Rectal smooth muscle tissue (tissue), 1 donor: ENCODE measurements around the gene IGF1R.

ENCODE experiments used
- H3K27ac ChIP-seq: one replicate; pipeline ENCODE4 v1.7.0; 2013; ENCODE audit warnings: low read depth, low read length, inconsistent platforms
- H3K27me3 ChIP-seq: one replicate; pipeline ENCODE4 v1.7.0; 2013; ENCODE audit warnings: low read length; ENCODE audit not compliant: control insufficient read depth, insufficient read depth
- H3K36me3 ChIP-seq: one replicate; pipeline ENCODE4 v1.7.0; 2013; ENCODE audit warnings: low read length; ENCODE audit not compliant: control insufficient read depth, insufficient read depth
- H3K4me1 ChIP-seq: one replicate; pipeline ENCODE4 v1.7.0; 2013; ENCODE audit warnings: low read length; ENCODE audit not compliant: control insufficient read depth, insufficient read depth
- H3K4me3 ChIP-seq: one replicate; pipeline ENCODE4 v1.7.0; 2013; ENCODE audit warnings: low read length
- H3K9ac ChIP-seq: one replicate; pipeline ENCODE4 v1.7.0; 2013; ENCODE audit warnings: low read length

The IGF1R gene

DNA sequence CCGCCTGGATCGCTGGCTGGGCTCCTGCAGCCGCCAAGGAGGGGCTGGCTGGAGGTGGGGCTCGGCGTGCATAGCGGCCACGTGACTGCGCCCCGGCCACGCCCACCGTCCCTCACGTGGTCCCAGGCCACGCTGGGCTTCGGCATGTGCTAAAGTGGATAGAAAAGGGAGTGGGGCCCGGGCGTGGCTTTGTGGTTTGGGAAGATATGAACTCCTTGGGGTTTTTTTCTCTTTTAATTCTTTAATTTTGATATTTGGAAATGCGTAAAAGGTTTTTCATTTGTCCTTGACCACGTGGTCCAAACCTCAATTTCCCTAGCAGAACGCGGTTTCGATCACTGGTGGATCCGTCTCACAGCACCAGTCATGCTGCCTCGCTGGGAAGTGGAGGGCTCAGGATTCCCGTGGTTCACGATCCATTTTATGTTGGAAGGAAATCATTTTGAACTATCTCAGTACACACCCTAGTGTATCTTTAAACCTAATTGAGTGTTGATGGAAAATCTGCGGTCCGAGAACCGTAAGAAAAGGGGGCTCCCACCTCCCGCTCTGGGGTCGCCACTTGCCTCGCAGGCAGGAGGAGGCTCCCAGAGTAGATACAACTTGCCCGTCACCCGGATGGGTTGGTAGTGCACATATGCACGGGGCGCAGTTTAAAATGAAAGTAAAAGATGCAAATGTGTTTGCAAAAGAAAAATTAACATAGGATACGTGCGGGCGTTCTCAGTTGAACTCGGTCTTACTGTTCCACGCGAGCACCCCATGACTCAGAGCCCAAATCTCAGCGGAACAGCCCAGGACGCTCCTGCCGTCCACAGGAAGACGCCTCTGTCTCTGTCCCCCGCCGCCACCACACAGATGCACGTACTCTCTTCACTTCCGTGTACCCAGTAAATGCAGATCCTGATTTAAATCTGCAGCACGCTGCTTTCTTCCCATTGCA is 217.3 kb downstream of the IGF1R start:
- H3K36me3 ChIP-seq, result no peaks in the 10 kb centered on the region
- no peaks in the 10 kb centered on the region for H3K4me1 ChIP-seq
- no peak overlapping the region for H3K9ac ChIP-seq
- no peaks in the 10 kb centered on the region for H3K27me3 ChIP-seq
- H3K27ac ChIP-seq, result peak overlapping the region; percentile 55
- peak overlapping the region; percentile 67 for H3K4me3 ChIP-seq

DNA sequence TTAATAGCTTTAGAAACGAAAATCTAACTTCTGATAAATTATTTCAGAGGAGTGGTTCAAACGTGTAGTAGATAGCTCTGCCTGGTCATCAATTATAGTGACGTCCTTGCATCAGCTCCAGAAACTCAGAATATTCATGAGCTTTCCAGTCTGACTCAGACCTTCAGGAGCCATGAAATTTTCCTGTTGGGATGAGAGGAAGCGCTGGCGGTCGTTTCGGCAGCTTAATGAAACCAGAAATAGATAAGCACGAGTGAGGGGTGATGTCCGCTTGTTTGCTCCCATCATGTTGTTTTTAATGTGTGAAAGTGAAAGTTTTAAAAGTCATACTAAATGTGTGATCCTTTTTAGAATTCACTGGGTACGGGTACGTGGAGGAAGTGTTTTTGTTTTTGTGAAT is 218.2 kb downstream of the IGF1R start:
- Histone ChIP-seq H3K4me3 (peak overlapping the region; percentile 67), H3K9ac (no peak overlapping the region)

DNA sequence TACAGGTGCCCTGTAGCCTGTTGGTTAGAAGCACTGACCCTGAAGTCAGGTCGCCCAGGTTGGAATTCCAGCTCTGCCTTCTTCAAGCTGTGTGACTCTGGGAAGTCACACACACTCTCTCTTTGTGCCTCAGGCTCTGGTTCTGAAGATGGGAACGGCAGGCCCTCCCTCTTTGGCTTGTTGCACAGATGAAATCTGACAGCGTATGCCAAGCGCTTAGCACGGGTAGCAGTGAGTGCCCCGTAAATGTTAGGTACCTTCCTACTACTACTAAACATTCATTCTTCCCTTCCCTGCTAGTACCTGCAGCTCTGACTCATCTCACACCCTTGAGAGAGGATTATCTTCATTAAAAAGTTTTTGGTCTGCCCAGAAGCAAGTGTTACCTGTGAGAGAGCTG is 220.2 kb downstream of the IGF1R start:
- Histone ChIP-seq H3K4me3 (no peak overlapping the region), H3K4me1 (peaks cover 8% of the 10 kb centered on the region), H3K27me3 (no peaks in the 10 kb centered on the region), H3K36me3 (no peaks in the 10 kb centered on the region), H3K9ac (no peak overlapping the region), H3K27ac (no peak overlapping the region)

More for the DNA sequence above, 218.2 kb downstream of the IGF1R start:
- no peaks in the 10 kb centered on the region for H3K27me3 ChIP-seq
- no peaks in the 10 kb centered on the region for H3K4me1 ChIP-seq
- peak overlapping the region; percentile 55 for H3K27ac ChIP-seq
- no peaks in the 10 kb centered on the region for H3K36me3 ChIP-seq

DNA sequence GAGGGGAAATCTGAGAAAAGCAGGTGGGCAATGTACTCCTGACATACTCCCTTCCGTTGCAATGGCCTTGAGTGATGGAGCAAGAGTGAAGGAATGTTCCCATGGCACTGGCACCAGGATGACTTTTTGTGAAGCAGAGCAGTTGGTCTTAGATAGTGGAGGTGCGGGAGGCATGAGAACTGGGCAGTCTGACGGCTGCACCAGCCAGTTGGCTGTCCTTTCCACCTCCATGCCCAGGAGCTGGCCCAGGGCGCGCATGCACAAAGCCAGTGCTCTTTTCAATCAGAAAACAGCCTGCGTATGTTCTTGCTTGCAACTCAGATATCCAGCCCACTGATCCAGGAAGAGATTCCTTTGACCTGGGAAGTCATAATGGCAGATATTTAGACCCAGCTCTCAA is 222.4 kb downstream of the IGF1R start:
- Histone ChIP-seq H3K9ac (no peak overlapping the region), H3K4me1 (peaks cover 26% of the 10 kb centered on the region), H3K4me3 (no peak overlapping the region), H3K36me3 (no peaks in the 10 kb centered on the region), H3K27me3 (no peaks in the 10 kb centered on the region), H3K27ac (no peak overlapping the region)

DNA sequence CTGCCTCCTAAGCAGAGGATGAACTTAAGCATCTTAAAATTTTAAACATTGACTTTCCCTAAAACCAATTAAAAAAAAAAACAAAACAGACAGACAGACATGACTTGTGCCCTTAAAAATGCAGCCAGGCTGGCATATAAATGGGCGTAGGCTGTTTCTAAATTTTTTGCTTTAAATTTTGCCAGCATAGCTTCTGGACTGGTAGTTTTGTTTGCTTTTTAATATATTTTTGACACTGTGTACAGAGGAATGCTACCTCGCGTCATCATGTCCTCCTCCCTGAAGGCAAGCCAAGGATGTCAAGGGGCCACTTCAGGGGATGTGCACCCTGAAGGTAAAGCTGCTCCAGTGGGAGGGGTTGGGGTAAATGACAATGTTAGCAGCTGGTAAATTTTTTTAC is 224.4 kb downstream of the IGF1R start:
- Histone ChIP-seq H3K36me3 (no peaks in the 10 kb centered on the region), H3K27ac (no peak overlapping the region), H3K4me1 (peaks cover 37% of the 10 kb centered on the region), H3K9ac (no peak overlapping the region), H3K27me3 (no peaks in the 10 kb centered on the region), H3K4me3 (no peak overlapping the region)

DNA sequence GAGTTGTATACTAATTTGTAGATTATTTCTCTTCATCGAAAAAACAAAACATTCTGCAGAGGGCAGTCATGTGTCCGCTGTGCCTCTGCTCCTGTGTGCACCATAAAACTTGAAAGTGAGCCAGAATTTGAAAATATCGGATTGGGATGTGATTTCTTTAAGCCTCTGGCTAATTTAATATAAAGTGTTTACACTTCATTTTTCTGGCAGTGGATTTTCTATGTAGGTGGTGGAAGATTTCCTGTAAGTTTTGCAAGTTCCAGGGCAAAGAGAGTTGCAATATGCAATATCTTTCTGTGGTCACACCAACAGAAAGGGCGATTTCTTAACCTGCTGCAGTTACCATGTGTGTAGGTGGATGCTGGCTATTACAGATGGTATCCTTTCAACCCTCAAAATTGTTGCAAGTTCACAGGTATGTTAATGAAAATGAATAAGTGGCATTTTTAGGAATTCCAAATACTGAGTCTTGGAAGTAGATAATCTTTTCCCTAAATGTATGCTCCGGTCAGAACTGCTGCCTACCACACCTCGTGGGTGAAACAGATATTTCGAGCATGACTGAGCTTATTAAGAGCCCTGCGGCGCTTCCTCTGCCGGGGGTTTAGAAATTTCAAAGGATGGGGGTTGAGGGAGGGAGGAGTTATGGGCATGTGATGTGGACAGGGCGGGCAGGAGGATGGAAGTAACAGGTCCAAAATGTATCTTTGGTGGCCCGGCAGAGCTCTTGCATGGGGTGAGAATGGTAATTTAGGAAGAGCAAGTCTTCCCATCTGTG is 225.3 kb downstream of the IGF1R start:
- peak overlapping the region; percentile 14 for H3K4me3 ChIP-seq

DNA sequence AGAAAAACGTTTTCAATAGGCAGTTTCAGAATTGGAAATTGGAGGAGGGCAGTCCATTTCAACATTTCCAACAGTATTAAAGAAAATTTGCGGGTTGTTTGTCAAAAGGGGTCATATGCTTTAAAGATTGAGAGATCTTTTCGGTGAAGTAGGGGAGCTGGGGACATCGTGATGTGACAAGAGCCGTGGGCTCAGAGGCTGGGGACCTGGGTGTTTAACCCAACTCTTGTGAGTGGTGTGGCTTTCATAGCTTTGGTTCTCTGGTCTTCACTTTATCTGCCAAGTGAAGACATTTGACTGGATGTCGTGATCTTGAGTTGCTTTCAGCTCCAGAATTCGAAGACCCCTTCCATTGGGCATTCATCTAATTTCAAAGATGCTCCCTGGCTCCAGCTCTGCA is 226.0 kb downstream of the IGF1R start:
- H3K4me3 ChIP-seq, result no peak overlapping the region
- H3K27ac ChIP-seq, result no peak overlapping the region

More for the DNA sequence above, 225.3 kb downstream of the IGF1R start:
- Histone ChIP-seq H3K27ac (peak overlapping the region; percentile 21), H3K4me1 (peaks cover 43% of the 10 kb centered on the region), H3K27me3 (no peaks in the 10 kb centered on the region), H3K36me3 (no peaks in the 10 kb centered on the region), H3K9ac (no peak overlapping the region)

DNA sequence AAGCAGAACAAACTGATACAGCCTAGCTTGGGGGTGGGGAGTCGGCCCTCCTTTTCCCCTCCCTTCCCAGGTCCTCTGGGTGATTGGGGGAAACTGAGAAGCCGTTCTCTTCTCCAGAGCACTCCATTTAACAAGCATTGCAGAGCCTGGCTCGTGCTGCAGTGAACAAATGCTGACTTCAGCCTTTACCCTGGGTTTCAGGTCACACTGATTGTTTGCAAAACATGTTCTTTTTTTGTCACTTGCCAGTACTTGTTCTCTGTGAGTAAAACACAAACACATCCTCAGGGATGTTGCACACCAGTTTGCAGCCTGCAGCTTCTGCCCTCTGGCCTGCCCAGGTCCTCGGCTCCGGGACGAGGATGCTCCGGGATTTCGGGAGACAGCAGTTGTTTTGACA is 226.4 kb downstream of the IGF1R start:
- H3K27ac ChIP-seq, result no peak overlapping the region
- no peak overlapping the region for H3K9ac ChIP-seq
- no peak overlapping the region for H3K4me3 ChIP-seq
- H3K27me3 ChIP-seq, result no peaks in the 10 kb centered on the region
- no peaks in the 10 kb centered on the region for H3K36me3 ChIP-seq
- H3K4me1 ChIP-seq, result peaks cover 43% of the 10 kb centered on the region

More for the DNA sequence above, 226.0 kb downstream of the IGF1R start:
- Histone ChIP-seq H3K27me3 (no peaks in the 10 kb centered on the region), H3K9ac (no peak overlapping the region), H3K4me1 (peaks cover 43% of the 10 kb centered on the region), H3K36me3 (no peaks in the 10 kb centered on the region)

DNA sequence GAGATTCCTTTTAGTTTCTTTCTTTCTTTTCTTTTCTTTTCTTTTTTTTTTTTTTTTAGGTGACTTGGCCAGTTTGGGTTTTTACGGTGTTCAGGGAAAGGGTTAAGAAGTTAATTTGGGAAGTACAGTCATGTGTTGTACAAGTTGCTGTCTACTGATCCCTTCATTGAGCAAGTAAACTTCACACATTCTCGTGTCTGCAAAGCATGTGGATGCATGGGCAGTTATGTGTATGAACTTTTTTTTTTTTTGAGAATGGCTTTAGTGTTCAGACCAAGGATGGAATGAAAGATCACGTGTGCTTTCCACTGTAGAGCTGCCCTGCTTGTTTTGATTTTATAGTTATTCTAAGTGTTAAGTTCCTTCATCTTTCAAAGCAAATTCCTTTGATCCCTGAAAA is 227.0 kb downstream of the IGF1R start:
- H3K4me3 ChIP-seq, result no peak overlapping the region
- no peaks in the 10 kb centered on the region for H3K36me3 ChIP-seq
- H3K4me1 ChIP-seq, result peaks cover 43% of the 10 kb centered on the region
- no peak overlapping the region for H3K27ac ChIP-seq
- H3K27me3 ChIP-seq, result no peaks in the 10 kb centered on the region
- H3K9ac ChIP-seq, result no peak overlapping the region

DNA sequence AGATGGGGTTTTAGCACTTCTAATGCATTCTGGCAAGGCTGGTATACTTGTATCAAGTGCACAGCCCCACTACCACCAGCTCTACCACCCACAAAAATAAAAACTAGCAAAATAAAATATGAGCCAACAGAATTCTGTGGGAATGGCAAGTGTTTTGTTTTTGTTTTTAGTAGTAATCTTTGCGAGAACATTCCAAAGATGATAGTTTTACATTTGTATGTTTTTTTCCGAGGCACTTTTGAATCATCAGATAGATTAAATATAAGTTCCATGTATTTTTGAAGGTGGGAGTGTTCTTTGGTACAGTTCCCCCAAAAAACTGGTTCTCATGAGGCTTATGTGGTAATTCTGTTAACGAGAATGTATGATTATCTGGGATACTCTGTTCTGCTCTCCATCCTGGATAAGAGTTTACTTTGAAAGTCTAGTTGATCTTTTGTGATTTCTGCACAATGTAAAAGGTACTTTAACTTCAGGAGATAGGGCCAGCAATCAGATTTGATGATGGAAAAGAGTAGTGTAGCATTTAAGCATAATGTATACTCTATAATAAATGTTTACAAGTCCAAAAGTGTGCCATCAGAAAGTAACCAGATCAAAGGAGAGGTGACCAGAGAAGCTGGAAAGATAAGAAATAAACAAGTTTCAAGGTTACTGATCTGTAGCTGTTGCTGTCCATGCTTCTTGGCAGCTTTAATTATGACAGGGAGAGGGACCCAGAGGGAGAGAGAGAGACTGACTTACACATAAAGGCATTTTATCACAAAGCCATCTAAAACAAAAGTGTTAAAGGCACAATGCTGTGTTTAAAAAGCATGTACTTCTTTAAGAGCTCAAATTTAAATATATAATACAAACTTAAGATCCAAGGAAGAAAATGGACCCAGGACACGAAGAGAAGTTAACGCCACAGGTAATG is 228.4 kb downstream of the IGF1R start:
- H3K4me3 ChIP-seq, result no peak overlapping the region
- no peaks in the 10 kb centered on the region for H3K36me3 ChIP-seq
- peaks cover 49% of the 10 kb centered on the region for H3K4me1 ChIP-seq
- H3K27ac ChIP-seq, result no peak overlapping the region
- no peak overlapping the region for H3K9ac ChIP-seq
- no peaks in the 10 kb centered on the region for H3K27me3 ChIP-seq

DNA sequence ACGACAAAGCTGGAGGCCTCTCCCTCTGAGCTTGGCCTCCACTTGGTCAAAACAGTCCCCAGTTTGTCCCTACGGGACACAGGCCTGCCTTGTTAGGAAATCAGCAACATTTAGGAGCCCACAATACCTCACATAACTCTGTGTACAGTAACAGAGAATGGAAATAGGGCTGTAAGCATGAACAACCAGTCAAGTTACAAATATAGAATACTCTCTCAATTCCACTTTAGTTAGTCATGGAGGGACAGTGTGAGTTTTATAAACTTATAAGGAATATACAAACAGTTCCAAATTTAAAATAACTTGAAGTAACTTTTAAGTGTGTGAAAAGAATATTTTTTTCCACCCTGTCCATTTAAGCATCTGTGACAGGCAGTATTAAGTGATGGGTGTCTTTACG is 229.8 kb downstream of the IGF1R start:
- peak overlapping the region; percentile 73 for H3K27ac ChIP-seq
- H3K4me3 ChIP-seq, result peak overlapping the region; percentile 16
- no peaks in the 10 kb centered on the region for H3K36me3 ChIP-seq
- no peaks in the 10 kb centered on the region for H3K27me3 ChIP-seq
- H3K4me1 ChIP-seq, result peaks cover 48% of the 10 kb centered on the region
- no peak overlapping the region for H3K9ac ChIP-seq

DNA sequence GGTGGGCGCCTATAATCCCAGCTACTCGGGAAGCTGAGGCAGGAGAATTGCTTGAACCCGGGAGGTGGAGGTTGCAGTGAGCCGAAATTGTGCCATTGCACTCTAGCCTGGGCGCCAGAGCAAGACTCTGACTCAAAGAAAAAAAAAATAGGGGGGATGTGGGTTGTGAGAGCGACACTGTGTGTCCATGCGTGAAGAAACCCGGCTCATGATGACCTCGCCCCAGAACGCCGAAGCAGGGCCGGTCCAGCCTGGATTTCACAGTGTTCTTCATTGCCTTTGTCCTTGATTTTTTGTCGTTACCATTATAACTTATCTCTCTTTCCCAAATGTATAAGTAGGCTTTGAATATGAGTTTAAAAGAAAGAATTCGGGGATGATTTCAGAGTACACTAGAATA is 230.5 kb downstream of the IGF1R start:
- Histone ChIP-seq H3K9ac (no peak overlapping the region), H3K4me3 (no peak overlapping the region), H3K4me1 (peaks cover 44% of the 10 kb centered on the region), H3K36me3 (no peaks in the 10 kb centered on the region), H3K27ac (no peak overlapping the region), H3K27me3 (no peaks in the 10 kb centered on the region)
